Liver (tissue), 3 donors: ENCODE results near the gene ATG4B.

Experiments used
- CTCF ChIP-seq: fragments of 150-350 bp; IDR thresholded peaks from 2 replicates; pipeline ENCODE4 v1.5.1; 2017; ENCODE audit warnings: improper control_type of control experiment, low read depth, low read length; ENCODE audit not compliant: missing input control
- FOXA1 ChIP-seq: IDR thresholded peaks from 2 replicates; pipeline ENCODE4 v1.6.1; 2016; ENCODE audit warnings: antibody characterized with exemption
- GABPA ChIP-seq, 2 donors: IDR thresholded peaks in 1 of 2; conservative IDR thresholded peaks in 1 of 2; 2 replicates each; pipeline ENCODE4 v1.6.1; 2016; ENCODE audit warnings: antibody characterized with exemption in 2 of 2, mild to moderate bottlenecking in 1 of 2, moderate library complexity in 1 of 2
- JUND ChIP-seq, 2 donors: IDR thresholded peaks; 2 replicates each; pipeline ENCODE4 v1.6.1; 2016; ENCODE audit warnings: antibody characterized with exemption in 2 of 2
- NR2F2 ChIP-seq: IDR thresholded peaks from 2 replicates; pipeline ENCODE4 v1.6.1; 2016; ENCODE audit warnings: antibody characterized with exemption
- RAD21 ChIP-seq, 2 donors: IDR thresholded peaks; 2 replicates each; pipeline ENCODE4 v1.6.1; 2016; ENCODE audit warnings: antibody characterized with exemption in 2 of 2, mild to moderate bottlenecking in 2 of 2
- REST ChIP-seq: IDR thresholded peaks from 2 replicates; pipeline ENCODE4 v1.6.1; 2016; ENCODE audit warnings: antibody characterized with exemption, mild to moderate bottlenecking
- SP1 ChIP-seq: IDR thresholded peaks from 2 replicates; pipeline ENCODE4 v1.6.1; 2018; ENCODE audit warnings: antibody characterized with exemption, mild to moderate bottlenecking
- TAF1 ChIP-seq: conservative IDR thresholded peaks from 2 replicates; pipeline ENCODE4 v1.6.1; 2016; ENCODE audit warnings: antibody characterized with exemption, mild to moderate bottlenecking
- YY1 ChIP-seq: IDR thresholded peaks from 2 replicates; pipeline ENCODE4 v1.6.1; 2016; ENCODE audit warnings: antibody characterized with exemption, mild to moderate bottlenecking
- TF ChIP-seq, protein P1 (sequence below): IDR thresholded peaks from 2 replicates; pipeline ENCODE4 v1.6.1; 2016; ENCODE audit warnings: antibody characterized with exemption
- TF ChIP-seq, protein P2 (sequence below): IDR thresholded peaks from 2 replicates; pipeline ENCODE4 v1.6.1; 2016; ENCODE audit warnings: antibody characterized with exemption
- donor health status: healthy.
- donor health status: healthy.

DNA sequence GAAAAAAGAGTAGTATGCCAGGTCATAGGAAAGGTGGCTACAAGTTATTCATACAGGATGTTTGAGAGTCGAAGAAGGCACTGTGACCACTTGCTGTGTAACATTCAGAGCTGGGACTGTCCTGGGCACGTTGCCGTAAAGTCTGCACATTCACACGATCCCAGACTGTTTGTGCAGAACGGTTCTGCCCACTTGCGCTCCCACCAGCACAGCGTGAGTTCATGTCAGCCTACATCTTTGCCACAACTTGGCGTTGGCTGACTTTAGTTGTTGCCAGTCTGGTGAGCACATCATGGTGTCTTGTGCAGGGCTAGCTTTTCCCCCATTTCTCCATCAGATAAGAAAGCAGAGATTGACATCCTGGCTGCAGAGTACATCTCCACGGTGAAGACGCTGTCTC, 71.4 kb downstream of the ATG4B start:
- TF ChIP-seq REST (no peak), SP1 (no peak), CTCF (no peak), RAD21 (IDR thresholded peaks at IDR 0.05) (no peak), NR2F2 (no peak), TAF1 (no peak), GABPA (IDR thresholded peaks at IDR 0.05 in 1 of 2, conservative IDR thresholded peaks at IDR 0.05 in 1 of 2) (no peak), YY1 (no peak), JUND (IDR thresholded peaks at IDR 0.05) (no peak), FOXA1 (no peak)
- TF ChIP-seq, protein P1, sequence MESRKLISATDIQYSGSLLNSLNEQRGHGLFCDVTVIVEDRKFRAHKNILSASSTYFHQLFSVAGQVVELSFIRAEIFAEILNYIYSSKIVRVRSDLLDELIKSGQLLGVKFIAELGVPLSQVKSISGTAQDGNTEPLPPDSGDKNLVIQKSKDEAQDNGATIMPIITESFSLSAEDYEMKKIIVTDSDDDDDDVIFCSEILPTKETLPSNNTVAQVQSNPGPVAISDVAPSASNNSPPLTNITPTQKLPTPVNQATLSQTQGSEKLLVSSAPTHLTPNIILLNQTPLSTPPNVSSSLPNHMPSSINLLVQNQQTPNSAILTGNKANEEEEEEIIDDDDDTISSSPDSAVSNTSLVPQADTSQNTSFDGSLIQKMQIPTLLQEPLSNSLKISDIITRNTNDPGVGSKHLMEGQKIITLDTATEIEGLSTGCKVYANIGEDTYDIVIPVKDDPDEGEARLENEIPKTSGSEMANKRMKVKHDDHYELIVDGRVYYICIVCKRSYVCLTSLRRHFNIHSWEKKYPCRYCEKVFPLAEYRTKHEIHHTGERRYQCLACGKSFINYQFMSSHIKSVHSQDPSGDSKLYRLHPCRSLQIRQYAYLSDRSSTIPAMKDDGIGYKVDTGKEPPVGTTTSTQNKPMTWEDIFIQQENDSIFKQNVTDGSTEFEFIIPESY = no peak
- TF ChIP-seq, protein P2, sequence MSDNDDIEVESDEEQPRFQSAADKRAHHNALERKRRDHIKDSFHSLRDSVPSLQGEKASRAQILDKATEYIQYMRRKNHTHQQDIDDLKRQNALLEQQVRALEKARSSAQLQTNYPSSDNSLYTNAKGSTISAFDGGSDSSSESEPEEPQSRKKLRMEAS = no peak
